Skeletal muscle satellite cell (primary cell): Measurements from ENCODE around the gene IGSF3.

Source experiments
- H3K27me3 ChIP-seq: 2 replicates; pipeline ENCODE4 v1.7.0; 2013; ENCODE audit warnings: low read length; ENCODE audit not compliant: control insufficient read depth, insufficient read depth
- H3K36me3 ChIP-seq: 2 replicates; pipeline ENCODE4 v1.7.0; 2013; ENCODE audit warnings: mild to moderate bottlenecking, control low read depth, low read length; ENCODE audit not compliant: insufficient read depth
- H3K4me1 ChIP-seq: 2 replicates; pipeline ENCODE4 v1.7.0; 2013; ENCODE audit warnings: low read length; ENCODE audit not compliant: control insufficient read depth, insufficient read depth
- H3K4me2 ChIP-seq: 2 replicates; pipeline ENCODE4 v1.7.0; 2013; ENCODE audit warnings: mild to moderate bottlenecking, low read length
- H3K4me3 ChIP-seq: 2 replicates; pipeline ENCODE4 v1.7.0; 2013; ENCODE audit warnings: low read length
- H3K9ac ChIP-seq: 2 replicates; pipeline ENCODE4 v1.7.0; 2013; ENCODE audit warnings: mild to moderate bottlenecking, low read depth, low read length, moderate library complexity
- H3K9me3 ChIP-seq: replicated peaks from 2 replicates; pipeline ENCODE4 v1.7.0; 2013; ENCODE audit warnings: mild to moderate bottlenecking, control low read depth, low read length

Gene IGSF3

GRCh38 chr1:116684575-116684974 lies 17.0 kb upstream of the IGSF3 start:
- Histone ChIP-seq H3K4me3 (no peak overlapping the region), H3K36me3 (no peaks in the 10 kb centered on the region), H3K4me1 (peaks cover 8% of the 10 kb centered on the region), H3K9me3 (no peaks in the 10 kb centered on the region), H3K4me2 (no peak overlapping the region), H3K27me3 (no peaks in the 10 kb centered on the region), H3K9ac (no peak overlapping the region)

- Histone ChIP-seq H3K9me3 (no peaks in the 10 kb centered on the region), H3K36me3 (no peaks in the 10 kb centered on the region), H3K4me1 (peaks cover 7% of the 10 kb centered on the region), H3K4me2 (no peak overlapping the region), H3K27me3 (peaks cover 11% of the 10 kb centered on the region), H3K4me3 (no peak overlapping the region), H3K9ac (no peak overlapping the region)
Observed at GRCh38 chr1:116682641-116683221, 15.2 kb upstream of the IGSF3 start.

- Histone ChIP-seq H3K9ac (no peak overlapping the region), H3K4me3 (no peak overlapping the region), H3K4me2 (no peak overlapping the region), H3K27me3 (peaks cover 22% of the 10 kb centered on the region), H3K4me1 (no peaks in the 10 kb centered on the region), H3K36me3 (no peaks in the 10 kb centered on the region), H3K9me3 (no peaks in the 10 kb centered on the region)
Observed at GRCh38 chr1:116681343-116681899, 13.9 kb upstream of the IGSF3 start.

- Histone ChIP-seq H3K4me1 (no peaks in the 10 kb centered on the region), H3K9ac (no peak overlapping the region), H3K9me3 (no peaks in the 10 kb centered on the region), H3K27me3 (peaks cover 22% of the 10 kb centered on the region), H3K4me2 (no peak overlapping the region), H3K4me3 (no peak overlapping the region), H3K36me3 (no peaks in the 10 kb centered on the region)
Observed at GRCh38 chr1:116680752-116681151, 13.2 kb upstream of the IGSF3 start.

GRCh38 chr1:116679828-116680628 lies 12.5 kb upstream of the IGSF3 start:
- no peak overlapping the region for H3K9ac ChIP-seq
- no peak overlapping the region for H3K4me3 ChIP-seq
- H3K27me3 ChIP-seq, result peaks cover 22% of the 10 kb centered on the region
- no peaks in the 10 kb centered on the region for H3K36me3 ChIP-seq
- no peaks in the 10 kb centered on the region for H3K9me3 ChIP-seq
- no peak overlapping the region for H3K4me2 ChIP-seq
- no peaks in the 10 kb centered on the region for H3K4me1 ChIP-seq

- Histone ChIP-seq H3K4me1 (no peaks in the 10 kb centered on the region), H3K9ac (no peak overlapping the region), H3K27me3 (peaks cover 23% of the 10 kb centered on the region), H3K9me3 (no peaks in the 10 kb centered on the region), H3K4me3 (no peak overlapping the region), H3K4me2 (no peak overlapping the region), H3K36me3 (no peaks in the 10 kb centered on the region)
Observed at GRCh38 chr1:116679091-116679827, 11.7 kb upstream of the IGSF3 start.

- no peaks in the 10 kb centered on the region for H3K4me1 ChIP-seq
- H3K27me3 ChIP-seq, result peaks cover 28% of the 10 kb centered on the region
- H3K9ac ChIP-seq, result no peak overlapping the region
Observed at GRCh38 chr1:116678732-116679090, 11.2 kb upstream of the IGSF3 start.

GRCh38 chr1:116677474-116678062 lies 10.0 kb upstream of the IGSF3 start:
- no peak overlapping the region for H3K9ac ChIP-seq
- H3K4me2 ChIP-seq, result no peak overlapping the region
- no peaks in the 10 kb centered on the region for H3K4me1 ChIP-seq
- peaks cover 34% of the 10 kb centered on the region for H3K27me3 ChIP-seq
- H3K4me3 ChIP-seq, result no peak overlapping the region
- no peaks in the 10 kb centered on the region for H3K36me3 ChIP-seq
- H3K9me3 ChIP-seq, result no peaks in the 10 kb centered on the region

More at GRCh38 chr1:116678732-116679090, 11.2 kb upstream of the IGSF3 start:
- Histone ChIP-seq H3K9me3 (no peaks in the 10 kb centered on the region), H3K36me3 (no peaks in the 10 kb centered on the region), H3K4me2 (no peak overlapping the region), H3K4me3 (no peak overlapping the region)

- Histone ChIP-seq H3K9me3 (no peaks in the 10 kb centered on the region), H3K9ac (no peak overlapping the region), H3K27me3 (peaks cover 35% of the 10 kb centered on the region), H3K4me1 (peaks cover 3% of the 10 kb centered on the region), H3K4me2 (no peak overlapping the region), H3K4me3 (no peak overlapping the region), H3K36me3 (no peaks in the 10 kb centered on the region)
Observed at GRCh38 chr1:116676291-116676690, 8.8 kb upstream of the IGSF3 start.

- Histone ChIP-seq H3K4me1 (peaks cover 3% of the 10 kb centered on the region), H3K4me3 (no peak overlapping the region), H3K9me3 (no peaks in the 10 kb centered on the region), H3K36me3 (no peaks in the 10 kb centered on the region), H3K4me2 (no peak overlapping the region), H3K9ac (no peak overlapping the region), H3K27me3 (peaks cover 35% of the 10 kb centered on the region)
Observed at GRCh38 chr1:116674751-116675150, 7.2 kb upstream of the IGSF3 start.

- H3K4me3 ChIP-seq, result no peak overlapping the region
- no peak overlapping the region for H3K4me2 ChIP-seq
- H3K9me3 ChIP-seq, result no peaks in the 10 kb centered on the region
- H3K36me3 ChIP-seq, result no peaks in the 10 kb centered on the region
- H3K4me1 ChIP-seq, result peaks cover 3% of the 10 kb centered on the region
- peaks cover 35% of the 10 kb centered on the region for H3K27me3 ChIP-seq
- no peak overlapping the region for H3K9ac ChIP-seq
Observed at GRCh38 chr1:116674011-116674531, 6.5 kb upstream of the IGSF3 start.
